Glomerular visceral epithelial cell (primary cell): ENCODE measurements around the gene ARSK.

Experiments used
- DNase-seq: peaks from one replicate; pipeline ENCODE4 v3.0.0-alpha.2; 2016; ENCODE audit errors: extremely low spot score

ARSK gene

GRCh38 chr5:95564450-95564849 is 9.5 kb downstream of the ARSK start:
- DNase-seq = no peak

DNA sequence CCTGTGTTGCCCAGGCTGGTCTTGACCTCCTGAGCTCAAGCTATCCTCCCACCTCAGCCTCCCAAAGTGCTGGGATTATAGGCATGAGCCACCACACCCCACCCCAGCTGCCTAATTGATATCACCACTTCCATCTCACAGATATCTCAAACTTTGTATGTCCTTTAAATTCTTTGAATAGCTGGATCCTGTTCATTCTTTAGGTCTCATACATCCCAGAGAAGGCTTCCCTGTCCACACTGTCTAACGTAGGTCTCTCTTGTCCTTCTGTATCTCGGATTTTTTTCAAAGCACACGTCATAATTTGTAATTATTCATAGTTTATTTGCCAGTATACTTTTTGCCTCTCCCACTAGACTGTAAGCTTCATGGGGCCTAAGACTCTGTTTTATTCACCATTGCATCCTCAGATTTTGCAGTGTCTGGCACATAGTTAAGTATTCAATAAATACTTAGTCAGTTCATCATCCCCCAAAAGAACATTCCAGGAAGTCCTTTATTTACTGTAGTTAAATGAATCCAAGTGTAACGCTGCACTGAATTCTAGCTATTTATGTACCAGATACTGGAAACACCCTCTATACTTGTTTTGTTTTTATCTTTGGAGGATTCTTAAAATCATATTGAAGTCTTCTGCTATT is 10.5 kb downstream of the ARSK start:
- DNase-seq = no peak

- DNase-seq = no peak
These were observed 17.1 kb downstream of the ARSK start for GRCh38 chr5:95572016-95572415.

DNA sequence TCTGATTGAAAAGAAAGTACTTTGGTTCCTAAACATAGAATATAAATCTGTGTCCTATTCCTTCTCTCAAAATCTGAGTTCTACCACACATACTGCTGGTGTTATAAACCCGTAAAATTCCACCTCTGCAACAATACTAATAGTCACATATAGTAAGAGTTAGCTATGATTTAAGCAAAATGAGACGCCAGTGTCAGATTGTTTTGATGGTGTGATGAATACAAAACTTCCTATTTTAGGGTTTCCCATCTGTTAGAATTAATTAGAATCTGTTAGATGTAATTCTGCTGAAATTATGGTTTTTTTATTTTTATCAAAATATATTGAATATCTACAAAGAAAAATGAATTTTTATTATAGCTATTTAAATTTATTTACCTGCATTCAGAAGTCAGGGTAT is 26.7 kb downstream of the ARSK start:
- no peak for DNase-seq

DNA sequence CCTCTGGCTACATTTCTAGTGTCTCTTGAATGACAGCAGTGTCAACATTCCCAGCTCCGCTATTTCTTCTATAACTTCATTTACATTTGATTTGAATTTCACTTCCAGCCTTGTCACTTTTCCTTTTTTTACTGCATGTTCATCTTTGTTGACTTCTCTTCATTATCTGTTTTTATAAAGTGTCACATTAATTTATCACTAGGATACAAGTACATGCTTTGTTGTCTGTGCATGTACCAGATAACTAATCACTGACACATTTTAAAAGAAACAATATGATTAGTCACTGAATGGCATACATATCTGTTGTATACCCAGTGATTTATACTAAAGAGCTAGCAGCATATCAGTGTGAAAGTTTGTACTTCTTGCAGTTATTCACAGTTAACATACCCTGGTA is 29.1 kb downstream of the ARSK start:
- DNase-seq = no peak

DNA sequence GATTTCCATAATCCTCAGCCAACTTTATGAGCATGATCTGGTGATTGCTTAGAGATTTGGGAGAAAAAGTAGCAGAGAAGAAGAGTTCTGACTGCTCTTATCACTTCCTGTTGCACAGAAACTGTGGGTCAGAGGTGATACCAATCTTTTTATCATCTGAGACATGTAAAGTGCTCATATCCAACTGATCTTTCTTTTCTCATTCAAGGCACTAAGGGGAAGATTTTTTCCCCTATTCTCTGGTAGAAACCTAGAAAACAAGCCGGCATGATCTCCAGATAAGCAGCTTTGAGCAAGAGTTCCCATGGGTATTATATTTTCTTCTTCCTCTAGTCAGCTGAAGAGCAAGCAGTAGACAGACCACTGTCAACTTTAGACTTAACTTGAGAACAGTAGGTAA is 36.0 kb downstream of the ARSK start:
- no peak for DNase-seq

- no peak for DNase-seq
These were observed 36.6 kb downstream of the ARSK start for GRCh38 chr5:95591490-95591901.

DNA sequence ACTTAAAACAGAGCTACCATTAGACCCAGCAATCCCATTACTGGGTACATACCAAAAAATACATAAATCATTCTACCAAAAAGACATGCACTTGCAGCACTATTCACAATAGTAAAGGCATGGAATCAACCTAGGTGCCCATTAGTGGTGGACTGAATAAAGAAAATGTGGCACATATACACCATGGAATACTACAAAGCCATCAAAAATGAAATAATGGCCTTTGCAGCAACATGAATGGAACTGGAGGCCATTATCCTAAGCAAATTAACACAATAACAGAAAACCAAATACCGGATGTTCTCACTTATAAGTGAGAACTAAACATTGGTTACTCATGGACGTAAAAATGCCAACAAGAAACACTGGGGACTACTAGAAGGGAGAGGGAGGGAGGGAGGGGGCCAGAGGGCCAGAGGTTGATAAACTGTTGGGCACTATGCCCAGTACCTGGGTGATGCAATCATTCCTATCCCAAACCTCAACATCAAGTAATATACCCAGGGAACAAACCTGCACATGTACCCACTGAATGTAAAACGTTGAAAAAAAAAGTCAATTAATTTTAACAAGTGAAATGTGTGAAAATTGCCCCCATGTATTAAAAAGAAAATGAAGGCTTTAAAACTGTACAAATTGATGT is 40.5 kb downstream of the ARSK start:
- DNase-seq = no peak

DNA sequence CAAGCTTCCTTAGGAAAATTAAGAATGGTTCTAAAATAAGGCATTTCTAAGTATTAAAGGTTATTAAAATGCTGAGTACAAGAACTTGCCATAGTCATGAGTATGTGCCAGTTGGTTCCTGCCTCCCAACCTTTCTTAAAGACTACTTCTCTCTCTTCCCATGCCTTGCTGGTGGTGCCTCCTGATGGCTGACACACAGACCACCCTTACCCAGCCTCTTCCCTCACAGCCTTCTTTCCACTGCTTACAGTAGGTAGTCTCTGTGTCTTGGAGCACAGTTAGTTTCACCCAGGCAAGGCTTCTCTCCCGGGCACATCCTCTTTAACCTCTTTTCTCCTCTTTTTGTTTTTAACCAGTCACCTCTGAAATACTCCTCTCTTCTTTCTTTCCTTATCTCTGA is 44.4 kb downstream of the ARSK start:
- no peak for DNase-seq

DNA sequence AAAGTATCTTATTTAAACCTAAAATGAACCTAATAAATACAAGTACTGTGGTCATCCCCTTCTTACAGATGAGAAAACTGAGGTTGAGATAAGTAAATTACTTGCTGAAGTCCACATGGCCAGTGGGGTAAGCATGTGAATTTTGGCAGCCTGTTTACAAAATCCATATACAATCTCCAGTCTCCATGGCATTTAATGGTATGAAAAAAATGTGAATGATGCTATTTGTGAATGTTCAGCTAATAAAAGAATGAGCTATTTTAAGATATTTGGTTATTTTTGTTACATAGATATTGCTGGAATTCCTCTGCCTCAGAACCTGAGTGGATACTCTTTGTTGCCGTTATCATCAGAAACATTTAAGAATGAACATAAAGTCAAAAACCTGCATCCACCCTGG is 45.7 kb downstream of the ARSK start:
- no peak for DNase-seq

DNA sequence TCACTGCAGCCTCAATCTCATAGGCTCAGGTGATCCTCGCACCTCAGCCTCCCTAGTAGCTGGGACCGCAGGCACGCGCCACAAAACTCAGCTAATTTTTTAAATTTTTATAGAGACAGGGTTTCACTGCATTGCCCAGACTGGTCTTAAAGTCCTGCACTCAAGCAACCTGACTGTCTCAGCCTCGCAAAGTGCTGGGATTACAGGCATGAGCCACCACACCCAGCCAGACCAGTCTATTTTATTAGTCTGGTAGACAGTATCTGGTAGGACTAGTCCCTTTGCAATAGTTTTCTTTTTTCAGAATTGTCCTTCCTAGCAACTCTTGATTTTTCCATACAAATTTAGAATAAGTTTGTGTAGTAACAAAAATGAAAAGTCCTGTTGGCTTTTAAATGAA is 50.9 kb downstream of the ARSK start:
- DNase-seq = no peak

DNA sequence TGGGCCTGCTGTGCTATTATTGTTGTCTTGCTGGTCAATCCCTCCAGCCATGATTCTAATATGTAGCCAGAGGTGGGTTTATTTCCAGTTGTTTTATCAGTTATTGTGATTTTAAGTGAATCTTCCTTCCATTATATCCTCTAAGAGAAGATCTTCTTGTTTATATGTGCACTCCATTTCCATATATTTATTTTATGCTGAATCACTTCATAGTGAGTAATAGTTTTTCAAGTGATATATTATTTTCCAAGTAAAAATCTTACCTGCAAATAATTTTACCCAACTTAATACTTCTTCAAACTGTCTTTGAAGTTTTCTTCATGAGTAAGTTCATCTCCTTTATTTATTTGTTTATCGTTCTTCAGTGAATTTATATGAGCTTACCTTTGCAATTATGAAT is 51.5 kb downstream of the ARSK start:
- DNase-seq = no peak

DNA sequence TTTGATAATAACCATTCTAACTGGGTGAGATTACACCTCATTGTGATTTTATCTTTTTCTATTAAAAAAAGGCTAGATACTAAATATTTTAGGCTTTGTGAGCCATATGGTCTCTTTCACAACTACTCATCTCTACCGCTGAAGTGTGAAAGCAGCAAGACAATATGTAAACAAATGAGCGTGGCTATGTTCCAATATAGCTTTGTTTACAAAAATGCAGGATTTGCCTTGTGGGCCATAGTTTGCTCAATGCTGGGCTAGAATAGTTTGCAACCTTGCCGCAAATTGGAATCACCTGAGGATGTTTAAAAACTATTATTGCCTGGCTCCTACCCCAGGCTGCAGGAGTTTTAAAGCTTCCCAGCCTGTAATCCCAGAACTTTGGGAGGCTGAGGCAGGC is 54.8 kb downstream of the ARSK start:
- no peak for DNase-seq

DNA sequence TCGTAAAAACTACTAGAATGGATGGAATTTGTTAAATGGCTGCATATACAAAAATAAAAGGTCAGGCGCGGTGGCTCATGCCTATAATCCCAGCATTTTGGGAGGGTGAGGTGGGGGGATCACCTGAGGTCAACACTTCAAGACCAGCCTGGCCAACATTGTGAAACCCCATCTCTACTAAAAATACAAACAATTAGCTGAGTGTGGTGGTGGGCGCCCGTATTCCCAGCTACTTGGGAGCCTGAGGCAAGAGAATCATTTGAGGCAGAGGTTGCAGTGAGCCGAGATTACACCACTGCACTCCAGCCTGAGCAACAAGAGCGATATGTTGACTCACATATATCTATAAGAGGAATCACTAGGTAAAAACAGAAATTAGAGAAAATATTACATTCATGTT is 55.6 kb downstream of the ARSK start:
- DNase-seq = no peak

GRCh38 chr5:95611396-95611795 is 56.5 kb downstream of the ARSK start:
- no peak for DNase-seq

GRCh38 chr5:95613514-95613913 is 58.6 kb downstream of the ARSK start:
- no peak for DNase-seq

GRCh38 chr5:95615164-95615467 is 60.2 kb downstream of the ARSK start:
- no peak for DNase-seq

DNA sequence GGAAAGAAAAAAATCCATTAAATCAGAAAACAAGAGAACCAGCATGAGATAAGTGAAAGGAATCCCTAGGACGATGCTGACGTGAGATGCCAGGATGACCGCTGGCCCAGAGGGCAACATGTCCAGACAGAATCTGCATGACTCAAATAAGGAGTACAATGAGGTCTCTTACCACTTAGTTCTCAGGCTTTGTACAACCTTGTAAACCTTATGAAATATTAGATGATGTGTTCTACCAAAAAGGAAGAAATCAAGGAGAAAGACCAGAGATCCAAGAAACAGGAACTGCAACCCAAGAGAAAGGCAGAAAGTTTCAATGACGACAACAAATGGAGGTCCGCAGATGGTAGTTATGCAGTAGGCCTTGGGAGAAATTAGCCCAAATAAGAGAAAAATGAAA is 62.2 kb downstream of the ARSK start:
- no peak for DNase-seq

GRCh38 chr5:95619096-95619495 is 64.2 kb downstream of the ARSK start:
- no peak for DNase-seq

- DNase-seq = no peak
These were observed 64.7 kb downstream of the ARSK start for GRCh38 chr5:95619514-95620029.

GRCh38 chr5:95620030-95620869 is 65.3 kb downstream of the ARSK start, which contains the start of gene GPR150:
Gene GPR150 (plus strand): TSS chr5:95620087. CDS start chr5:95620276, 189 bp downstream.
- DNase-seq = peak; percentile 57

GRCh38 chr5:95620870-95621838 is 66.3 kb downstream of the ARSK start:
- DNase-seq = no peak
